Suppressor macrophage (primary cell): Measurements from ENCODE around the gene HIGD1C.
"Not testable (repeated sequence)": the region's sequence is repeated elsewhere in the genome, so short reads cannot be mapped to it uniquely, and the experiment has no call there.

Experiments used
- DNase-seq, 4 experiments: peaks; one replicate each; pipeline ENCODE4 v3.0.0-alpha.2; 2020 to 2022

Gene HIGD1C

GRCh38 chr12:50934371-50934851 lies 17.9 kb upstream of the HIGD1C start:
- DNase-seq: peak; percentile 65 to 87 (median 78)

- DNase-seq: peak in 2 of 4 experiments; percentile 56 to 65
Measured at GRCh38 chr12:50934981-50935807, 17.1 kb upstream of the HIGD1C start.

- no peak for DNase-seq
Measured at GRCh38 chr12:50936821-50937530, 15.4 kb upstream of the HIGD1C start.

- no peak for DNase-seq
Measured at GRCh38 chr12:50937653-50938052, 14.7 kb upstream of the HIGD1C start.

- peak in 1 of 4 experiments; percentile 40 for DNase-seq
Measured at GRCh38 chr12:50947933-50948626, 4.3 kb upstream of the HIGD1C start.

- no peak for DNase-seq
Measured at GRCh38 chr12:50948798-50949197, 3.5 kb upstream of the HIGD1C start.

- DNase-seq: no peak
Measured at GRCh38 chr12:50949801-50950302, 2.5 kb upstream of the HIGD1C start.

- DNase-seq: peak in 3 of 4 experiments; percentile 9 to 53 (median 40)
Measured at GRCh38 chr12:50951112-50951511, 1.2 kb upstream of the HIGD1C start.

- DNase-seq: no peak
Measured at GRCh38 chr12:50953047-50953446, 703 bp downstream of the HIGD1C start.

- not testable (repeated sequence) for DNase-seq
Measured at GRCh38 chr12:50954789-50955188, 2.4 kb downstream of the HIGD1C start.

GRCh38 chr12:50955288-50955687 lies 2.9 kb downstream of the HIGD1C start:
- DNase-seq: no peak

GRCh38 chr12:50955697-50956096 lies 3.4 kb downstream of the HIGD1C start:
- no peak for DNase-seq

- DNase-seq: no peak
Measured at GRCh38 chr12:50960130-50960529, 7.8 kb downstream of the HIGD1C start.

- DNase-seq: no peak
Measured at GRCh38 chr12:50961708-50962107, 9.4 kb downstream of the HIGD1C start.

- DNase-seq: no peak
Measured at GRCh38 chr12:50964432-50964831, 12.1 kb downstream of the HIGD1C start.

- no peak for DNase-seq
Measured at GRCh38 chr12:50971946-50972345, 19.6 kb downstream of the HIGD1C start.

GRCh38 chr12:50979369-50980052 lies 27.2 kb downstream of the HIGD1C start:
- DNase-seq: no peak

GRCh38 chr12:50980545-50980944 lies 28.2 kb downstream of the HIGD1C start:
- no peak for DNase-seq

GRCh38 chr12:50981319-50982239 lies 29.2 kb downstream of the HIGD1C start:
- DNase-seq: no peak

GRCh38 chr12:50984586-50985298 lies 32.4 kb downstream of the HIGD1C start:
- DNase-seq: no peak
